Thoracic aorta (tissue), 2 donors: ENCODE measurements around the gene NOPCHAP1. TPM values are rescaled to one million over a fixed set of nuclear protein-coding genes. Genes with fewer than 3 reads are reported as not detected.
A peak's percentile ranks its signal among the peaks of the same experiment; 100 is the strongest.

Experiments
- ATAC-seq: fragments of 150-250 bp; one replicate; pipeline ENCODE4 v1.8.0; 2017; ENCODE audit warnings: low read depth; ENCODE audit not compliant: insufficient number of reproducible peaks, low FRiP score
- DNase-seq: peaks from one replicate; pipeline ENCODE4 v3.0.0-alpha.2; 2020; ENCODE audit warnings: low spot score
- H3K27ac ChIP-seq, 2 donors: fragments of 200-600 bp; sonication (generic); 1 replicate in 1 of 2; 2 replicates in 1 of 2; pipeline ENCODE4 v1.5.1; 2016; ENCODE audit warnings: mild to moderate bottlenecking in 2 of 2, moderate library complexity in 2 of 2
- H3K27me3 ChIP-seq: fragments of 200-600 bp; sonication (generic); replicated peaks from 2 replicates; pipeline ENCODE4 v1.6.0; 2016; ENCODE audit warnings: mild to moderate bottlenecking; ENCODE audit not compliant: insufficient read depth
- H3K36me3 ChIP-seq: fragments of 200-600 bp; sonication (generic); one replicate; pipeline ENCODE4 v1.5.1; 2016
- H3K4me1 ChIP-seq, 2 donors: fragments of 200-600 bp; sonication (generic); 1 replicate in 1 of 2; 2 replicates in 1 of 2; pipeline versions ENCODE4 v1.5.1 to v1.6.0; 2016; ENCODE audit warnings: low read depth in 2 of 2, mild to moderate bottlenecking in 1 of 2; ENCODE audit not compliant: control insufficient read depth in 1 of 2
- H3K4me3 ChIP-seq: fragments of 200-600 bp; sonication (generic); 2 replicates; pipeline ENCODE4 v1.5.1; 2016; ENCODE audit warnings: mild to moderate bottlenecking
- H3K9me3 ChIP-seq: fragments of 200-600 bp; sonication (generic); 2 replicates; pipeline ENCODE4 v1.5.1; 2016
- CTCF ChIP-seq: fragments of 200-600 bp; sonication (generic); IDR thresholded peaks from one replicate; pipeline ENCODE4 v1.5.1; 2019; ENCODE audit warnings: antibody characterized with exemption
- total RNA-seq, 2 donors: library from RNA; depleted of rRNA; stranded (reverse); fragments of >200 nt; gene quantifications; one replicate each; pipeline versions ENCODE4 v1.1.0 to v1.2.3, GENCODE V29; 2016

NOPCHAP1 gene
- total RNA-seq, 2 donors from 2014 or later: 2.0 to 3.5 TPM

- H3K9me3 ChIP-seq: no peaks in the 10 kb centered on the region
- no peaks in the 10 kb centered on the region for H3K27me3 ChIP-seq
- peak overlapping the region; percentile 90 to 92 for H3K27ac ChIP-seq
- peaks cover 0 to 33% of the 10 kb centered on the region in 2 donors for H3K4me1 ChIP-seq
- ATAC-seq (no peak), DNase-seq (no peak)
- no peak for TF ChIP-seq CTCF
- H3K4me3 ChIP-seq: peak overlapping the region; percentile 86
- no peaks in the 10 kb centered on the region for H3K36me3 ChIP-seq
Measured at GRCh38 chr12:104959335-104959841, 26.7 kb upstream of the NOPCHAP1 start.

- peaks cover 0 to 25% of the 10 kb centered on the region in 2 donors for H3K4me1 ChIP-seq
- no peak for TF ChIP-seq CTCF
- ATAC-seq: no peak
- no peaks in the 10 kb centered on the region for H3K36me3 ChIP-seq
- no peak for DNase-seq
- H3K27ac ChIP-seq: peak overlapping the region; percentile 90 to 92
- no peak overlapping the region for H3K4me3 ChIP-seq
- H3K9me3 ChIP-seq: no peaks in the 10 kb centered on the region
- H3K27me3 ChIP-seq: no peaks in the 10 kb centered on the region
Measured at GRCh38 chr12:104960464-104960863, 25.7 kb upstream of the NOPCHAP1 start.

GRCh38 chr12:104963757-104964156, 22.4 kb upstream of the NOPCHAP1 start:
- H3K9me3 ChIP-seq: no peaks in the 10 kb centered on the region
- no peaks in the 10 kb centered on the region for H3K36me3 ChIP-seq
- H3K4me3 ChIP-seq: no peak overlapping the region
- DNase-seq: no peak
- H3K27me3 ChIP-seq: no peaks in the 10 kb centered on the region
- peaks cover 0 to 16% of the 10 kb centered on the region in 2 donors for H3K4me1 ChIP-seq
- no peak overlapping the region for H3K27ac ChIP-seq
- TF ChIP-seq CTCF: no peak
- no peak for ATAC-seq

- Histone ChIP-seq H3K4me3 (no peak overlapping the region), H3K36me3 (no peaks in the 10 kb centered on the region), H3K27me3 (no peaks in the 10 kb centered on the region), H3K9me3 (no peaks in the 10 kb centered on the region), H3K27ac (no peak overlapping the region), H3K4me1 (peaks cover 0 to 12% of the 10 kb centered on the region in 2 donors)
- TF ChIP-seq CTCF: no peak
- ATAC-seq: no peak
- no peak for DNase-seq
Measured at GRCh38 chr12:104964167-104964855, 21.8 kb upstream of the NOPCHAP1 start.

- Histone ChIP-seq H3K4me3 (no peak overlapping the region), H3K4me1 (peaks cover 0 to 8% of the 10 kb centered on the region in 2 donors), H3K36me3 (no peaks in the 10 kb centered on the region), H3K27ac (no peak overlapping the region), H3K27me3 (no peaks in the 10 kb centered on the region), H3K9me3 (no peaks in the 10 kb centered on the region)
- TF ChIP-seq CTCF: no peak
- no peak for ATAC-seq
- DNase-seq: no peak
Measured at GRCh38 chr12:104964856-104965205, 21.3 kb upstream of the NOPCHAP1 start.
